Neutrophil (primary cell): ENCODE measurements around the gene GLRA1.

Experiments used
- H3K27ac ChIP-seq: fragments of 200-600 bp; sonication (generic); 2 replicates; pipeline ENCODE4 v1.5.1; 2016; ENCODE audit warnings: mild to moderate bottlenecking, moderate library complexity
- H3K27me3 ChIP-seq: fragments of 200-600 bp; sonication (generic); 2 replicates; pipeline ENCODE4 v1.6.0; 2016; ENCODE audit warnings: mild to moderate bottlenecking
- H3K36me3 ChIP-seq: fragments of 200-600 bp; sonication (generic); 2 replicates; pipeline ENCODE4 v1.5.1; 2017
- H3K4me1 ChIP-seq, 2 experiments: fragments of 200-600 bp in 1 of 2; sonication (generic) in 1 of 2; 1 replicate in 1 of 2; 2 replicates in 1 of 2; pipeline versions ENCODE4 v1.5.1 to v1.6.1; 2013 to 2016; ENCODE audit warnings: low read depth in 1 of 2, low read length in 1 of 2, mild to moderate bottlenecking in 1 of 2, moderate library complexity in 1 of 2; ENCODE audit not compliant: control insufficient read depth in 1 of 2, insufficient read depth in 1 of 2
- H3K4me3 ChIP-seq, 2 experiments: fragments of 200-600 bp in 1 of 2; sonication (generic) in 1 of 2; 1 replicate in 1 of 2; 2 replicates in 1 of 2; pipeline ENCODE4 v1.5.1; 2013 to 2016; ENCODE audit warnings: low read depth in 1 of 2, low read length in 1 of 2, mild to moderate bottlenecking in 1 of 2, moderate library complexity in 1 of 2
- H3K9me3 ChIP-seq: fragments of 200-600 bp; sonication (generic); 2 replicates; pipeline ENCODE4 v1.5.1; 2016
- TF ChIP-seq, protein P1 (sequence below): fragments of 200-600 bp; sonication (generic); IDR thresholded peaks from 2 replicates; pipeline ENCODE4 v1.5.1; 2016; ENCODE audit warnings: antibody characterized with exemption

GLRA1 gene

DNA sequence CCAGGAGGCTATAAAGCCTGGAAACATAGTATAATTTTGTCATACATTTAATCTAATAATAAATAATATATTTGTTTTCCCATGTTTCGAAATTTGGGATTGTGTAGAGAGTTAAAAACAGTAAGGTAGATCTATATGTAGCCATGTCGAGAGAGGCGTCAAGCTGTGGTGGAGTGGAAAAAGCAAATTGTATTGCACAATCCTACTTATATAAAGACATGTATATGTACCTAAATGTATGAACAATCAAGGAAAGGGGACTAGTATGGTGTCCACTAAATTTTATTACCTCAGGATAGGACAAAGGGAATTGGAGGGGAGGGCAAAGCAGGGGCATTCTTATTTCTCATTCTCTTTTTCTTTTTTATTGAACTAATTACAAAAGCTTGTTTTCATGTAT lies 52.0 kb downstream of the GLRA1 start:
- H3K27me3 ChIP-seq = no peaks in the 10 kb centered on the region
- no peaks in the 10 kb centered on the region for H3K4me1 ChIP-seq
- H3K9me3 ChIP-seq = no peaks in the 10 kb centered on the region
- H3K4me3 ChIP-seq = no peak overlapping the region
- no peak overlapping the region for H3K27ac ChIP-seq
- TF ChIP-seq, protein P1, sequence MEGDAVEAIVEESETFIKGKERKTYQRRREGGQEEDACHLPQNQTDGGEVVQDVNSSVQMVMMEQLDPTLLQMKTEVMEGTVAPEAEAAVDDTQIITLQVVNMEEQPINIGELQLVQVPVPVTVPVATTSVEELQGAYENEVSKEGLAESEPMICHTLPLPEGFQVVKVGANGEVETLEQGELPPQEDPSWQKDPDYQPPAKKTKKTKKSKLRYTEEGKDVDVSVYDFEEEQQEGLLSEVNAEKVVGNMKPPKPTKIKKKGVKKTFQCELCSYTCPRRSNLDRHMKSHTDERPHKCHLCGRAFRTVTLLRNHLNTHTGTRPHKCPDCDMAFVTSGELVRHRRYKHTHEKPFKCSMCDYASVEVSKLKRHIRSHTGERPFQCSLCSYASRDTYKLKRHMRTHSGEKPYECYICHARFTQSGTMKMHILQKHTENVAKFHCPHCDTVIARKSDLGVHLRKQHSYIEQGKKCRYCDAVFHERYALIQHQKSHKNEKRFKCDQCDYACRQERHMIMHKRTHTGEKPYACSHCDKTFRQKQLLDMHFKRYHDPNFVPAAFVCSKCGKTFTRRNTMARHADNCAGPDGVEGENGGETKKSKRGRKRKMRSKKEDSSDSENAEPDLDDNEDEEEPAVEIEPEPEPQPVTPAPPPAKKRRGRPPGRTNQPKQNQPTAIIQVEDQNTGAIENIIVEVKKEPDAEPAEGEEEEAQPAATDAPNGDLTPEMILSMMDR = no peak
- H3K36me3 ChIP-seq = no peaks in the 10 kb centered on the region

DNA sequence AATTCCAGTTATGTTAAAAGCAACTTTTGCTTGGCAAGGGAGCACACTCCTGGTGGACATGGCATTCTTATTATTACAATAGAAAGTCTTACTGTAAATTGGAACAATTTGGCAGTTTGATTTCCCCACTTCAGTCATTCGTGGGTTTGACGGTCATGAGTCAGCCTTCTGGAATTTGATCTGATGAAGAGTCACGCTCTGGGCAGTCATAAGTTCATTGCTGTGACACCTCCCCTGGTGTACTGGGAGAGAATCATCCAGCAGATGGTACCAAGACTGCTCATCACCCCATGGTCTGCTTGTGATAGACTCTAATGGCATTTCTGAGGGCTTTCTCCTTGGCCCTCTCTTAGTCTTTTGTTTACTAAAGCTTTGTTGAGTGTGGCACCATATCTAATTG lies 53.8 kb downstream of the GLRA1 start:
- Histone ChIP-seq H3K27me3 (peaks cover 7% of the 10 kb centered on the region), H3K4me3 (no peak overlapping the region), H3K36me3 (no peaks in the 10 kb centered on the region), H3K4me1 (no peaks in the 10 kb centered on the region), H3K27ac (no peak overlapping the region), H3K9me3 (no peaks in the 10 kb centered on the region)
- TF ChIP-seq, protein P1 = no peak

DNA sequence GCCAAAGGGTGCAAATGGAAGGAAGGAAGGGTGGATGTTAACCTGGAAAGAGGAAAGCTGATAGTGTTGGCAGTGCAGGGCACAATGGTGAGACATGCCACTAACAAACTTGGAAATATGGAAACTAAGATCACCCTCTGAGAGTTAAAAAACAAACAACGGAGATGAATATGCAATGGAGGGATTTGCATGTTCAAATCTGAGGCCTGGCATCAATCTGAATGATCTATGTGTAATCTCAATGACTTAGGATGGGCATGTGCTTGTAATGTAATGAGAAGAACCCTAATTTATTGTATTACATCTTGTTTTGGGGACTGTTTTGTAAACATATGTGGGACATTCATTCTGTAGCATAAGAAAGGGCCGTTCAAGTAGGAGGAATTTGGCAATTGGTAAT lies 54.4 kb downstream of the GLRA1 start:
- no peak overlapping the region for H3K27ac ChIP-seq
- TF ChIP-seq, protein P1 = no peak
- H3K4me3 ChIP-seq = no peak overlapping the region
- no peaks in the 10 kb centered on the region for H3K9me3 ChIP-seq
- no peaks in the 10 kb centered on the region for H3K36me3 ChIP-seq
- no peaks in the 10 kb centered on the region for H3K4me1 ChIP-seq
- H3K27me3 ChIP-seq = peaks cover 7% of the 10 kb centered on the region

DNA sequence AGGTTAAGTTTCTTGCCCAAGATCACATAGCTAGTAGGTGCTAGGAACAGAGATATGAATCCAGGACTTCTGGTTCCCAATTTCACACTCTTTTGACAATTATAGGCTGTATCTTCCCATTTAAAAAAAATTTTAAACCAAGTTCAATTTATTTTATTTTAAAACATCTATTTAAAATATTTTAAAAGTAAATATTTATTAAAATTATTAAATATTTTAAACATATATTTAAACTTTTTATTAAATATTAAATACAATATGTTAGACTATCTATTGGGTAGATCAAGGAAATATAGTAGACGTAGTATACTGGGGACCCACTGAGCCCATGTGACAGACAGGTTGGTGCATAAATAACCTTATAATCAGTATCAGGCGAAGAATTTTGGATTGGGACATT lies 54.8 kb downstream of the GLRA1 start:
- no peak overlapping the region for H3K27ac ChIP-seq
- TF ChIP-seq, protein P1 = no peak
- no peak overlapping the region for H3K4me3 ChIP-seq
- no peaks in the 10 kb centered on the region for H3K9me3 ChIP-seq
- H3K36me3 ChIP-seq = no peaks in the 10 kb centered on the region
- peaks cover 7% of the 10 kb centered on the region for H3K27me3 ChIP-seq
- no peaks in the 10 kb centered on the region for H3K4me1 ChIP-seq

DNA sequence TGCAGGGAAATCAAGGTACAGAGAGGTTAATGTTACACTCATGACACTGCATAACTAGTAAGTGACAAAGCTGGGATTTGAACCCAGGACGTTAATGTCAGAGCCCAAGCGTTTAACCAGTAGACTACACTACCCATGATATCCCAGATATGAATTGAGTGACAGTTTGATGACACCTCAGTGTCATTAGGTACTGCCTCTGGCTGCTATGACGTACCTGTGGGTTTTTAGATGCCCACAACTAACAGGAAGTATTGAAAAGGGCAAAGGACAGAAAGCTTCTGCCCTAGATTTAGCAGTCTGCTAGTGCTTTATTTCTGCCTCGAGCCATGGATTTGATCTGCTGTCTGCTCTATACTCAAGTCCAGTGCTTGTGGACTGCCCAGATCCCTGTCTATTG lies 56.2 kb downstream of the GLRA1 start:
- H3K36me3 ChIP-seq = no peaks in the 10 kb centered on the region
- TF ChIP-seq, protein P1 = no peak
- H3K27me3 ChIP-seq = peaks cover 7% of the 10 kb centered on the region
- H3K4me1 ChIP-seq = no peaks in the 10 kb centered on the region
- H3K4me3 ChIP-seq = no peak overlapping the region
- H3K9me3 ChIP-seq = no peaks in the 10 kb centered on the region
- no peak overlapping the region for H3K27ac ChIP-seq
